GM18499 (cell line): ENCODE data around the gene AWAT2.
"Not testable (repeated sequence)": the region's sequence is repeated elsewhere in the genome, so short reads cannot be mapped to it uniquely, and the experiment has no call there.

Source experiments
- ATAC-seq: cut with Tn5 transposase; IDR thresholded peaks from one replicate; pipeline ENCODE4 v1.9.1; 2021; ENCODE audit warnings: moderate number of reproducible peaks; ENCODE audit not compliant: insufficient read depth, unreplicated experiment

AWAT2 gene

GRCh38 chrX:70001708-70002341, 47.9 kb downstream of the AWAT2 start:
- ATAC-seq: no peak

- no peak for ATAC-seq
Observed at GRCh38 chrX:70001269-70001668, 48.5 kb downstream of the AWAT2 start.

DNA sequence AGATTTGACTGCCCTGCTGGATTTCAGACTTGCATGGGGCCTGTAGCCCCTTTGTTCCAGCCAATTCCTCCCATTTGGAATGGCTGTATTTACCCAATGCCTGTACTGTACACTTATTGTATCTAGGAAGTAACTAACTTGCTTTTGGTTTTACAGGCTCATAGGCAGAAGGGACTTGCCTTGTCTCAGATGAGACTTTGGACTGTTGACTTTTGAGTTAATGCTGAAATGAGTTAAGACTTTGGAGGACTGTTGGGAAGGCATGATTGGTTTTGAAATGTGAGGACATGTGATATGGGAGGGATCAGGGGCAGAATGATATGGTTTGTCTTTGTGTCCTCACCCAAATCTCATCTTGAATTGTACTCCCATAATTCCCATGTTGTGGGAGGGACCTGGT, 51.4 kb downstream of the AWAT2 start:
- not testable (repeated sequence) for ATAC-seq

- no peak for ATAC-seq
Observed at GRCh38 chrX:69996113-69996468, 53.6 kb downstream of the AWAT2 start.

GRCh38 chrX:69995362-69996112, 54.2 kb downstream of the AWAT2 start:
- no peak for ATAC-seq

GRCh38 chrX:69993494-69993893, 56.2 kb downstream of the AWAT2 start:
- no peak for ATAC-seq

GRCh38 chrX:69991685-69992084, 58.1 kb downstream of the AWAT2 start:
- ATAC-seq: no peak
